HG03432 (cell line): ENCODE measurements around the gene SPG21.
"Not testable (repeated sequence)": the region's sequence is repeated elsewhere in the genome, so short reads cannot be mapped to it uniquely, and the experiment has no call there.

Experiments used
- ATAC-seq: cut with Tn5 transposase; IDR thresholded peaks from one replicate; pipeline ENCODE4 v1.9.1; 2021; ENCODE audit warnings: mild to moderate bottlenecking, moderate library complexity; ENCODE audit not compliant: unreplicated experiment

Gene SPG21

DNA sequence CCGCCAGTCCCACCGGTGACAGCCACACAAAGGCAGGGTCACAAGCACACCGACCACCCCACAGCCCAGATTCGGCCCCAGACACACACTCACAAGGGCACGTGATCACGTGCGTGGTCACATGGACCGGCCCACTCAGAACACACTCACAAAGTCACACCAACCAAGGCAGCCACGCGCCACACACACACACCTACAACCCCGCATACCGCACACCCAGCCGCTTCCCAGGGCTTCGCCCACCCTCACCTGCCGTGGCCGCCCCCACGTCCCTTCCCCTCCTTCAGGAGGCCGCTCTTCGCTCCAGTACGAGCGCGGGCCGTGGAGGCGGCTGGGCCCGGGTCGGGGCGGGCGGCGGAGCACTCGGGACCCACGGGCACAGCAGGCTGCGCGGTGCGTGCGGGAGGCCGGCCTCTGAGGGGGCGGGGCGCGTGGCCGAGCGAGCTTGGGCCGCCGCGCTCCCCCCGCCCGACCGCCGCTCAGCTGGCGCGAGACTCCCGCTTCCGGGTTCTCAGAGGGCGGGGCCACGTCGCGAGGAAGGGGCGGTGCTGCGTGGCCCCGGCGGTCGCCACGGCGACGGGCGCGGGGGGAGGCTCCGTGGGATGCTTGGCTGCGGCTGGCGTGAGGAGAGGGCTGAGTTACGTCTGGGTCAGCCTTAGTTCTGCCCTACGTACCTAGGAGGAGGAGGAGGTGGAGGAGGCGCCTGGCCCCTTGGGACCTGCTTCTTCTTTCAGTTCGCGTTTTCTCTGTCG lies at the start of gene SPG21:
TSS of gene SPG21 (minus strand) at position 499 of the 752 bp plus-strand sequence. CDS start 6,345 bp downstream, outside the sequence.
- ATAC-seq = peak; percentile 93

DNA sequence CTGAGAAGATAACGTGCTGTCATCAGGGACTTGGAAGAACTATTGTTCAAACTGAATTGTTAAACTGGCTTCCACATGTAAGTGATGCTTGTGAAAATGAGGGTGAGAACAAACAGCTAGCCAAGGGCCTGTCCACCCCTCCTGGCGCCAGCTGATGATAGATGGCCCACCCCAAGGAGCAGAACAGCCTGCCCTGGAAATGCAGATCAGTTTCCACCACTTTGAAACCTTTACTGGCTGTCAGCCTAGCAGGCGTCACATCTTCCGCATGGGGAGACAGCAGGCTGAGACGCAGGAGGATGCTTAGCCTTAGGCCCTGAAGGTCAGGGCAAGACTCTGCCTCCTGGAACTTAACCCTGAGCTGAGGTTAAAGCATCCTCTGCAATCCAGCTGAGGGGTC lies 49.1 kb upstream of the SPG21 start:
- no peak for ATAC-seq

DNA sequence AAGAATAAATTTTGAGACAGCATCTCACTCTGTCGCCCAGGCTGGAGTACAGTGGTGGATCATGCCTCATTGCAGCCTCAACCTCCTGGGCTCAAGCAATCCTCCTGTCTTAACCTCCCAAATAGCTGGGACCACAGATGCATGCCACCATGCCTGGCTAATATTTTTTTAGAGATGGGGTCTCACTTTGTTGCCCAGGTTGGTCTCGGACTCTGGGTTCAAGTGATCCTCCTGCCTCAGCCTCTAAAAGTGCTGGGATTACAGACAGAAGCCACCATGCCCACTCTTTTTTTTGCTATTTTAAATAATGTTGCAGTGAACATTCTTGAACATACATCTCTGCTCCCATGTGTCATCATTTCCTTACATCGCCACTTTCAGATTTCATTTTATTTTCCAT lies 48.7 kb upstream of the SPG21 start:
- no peak for ATAC-seq

DNA sequence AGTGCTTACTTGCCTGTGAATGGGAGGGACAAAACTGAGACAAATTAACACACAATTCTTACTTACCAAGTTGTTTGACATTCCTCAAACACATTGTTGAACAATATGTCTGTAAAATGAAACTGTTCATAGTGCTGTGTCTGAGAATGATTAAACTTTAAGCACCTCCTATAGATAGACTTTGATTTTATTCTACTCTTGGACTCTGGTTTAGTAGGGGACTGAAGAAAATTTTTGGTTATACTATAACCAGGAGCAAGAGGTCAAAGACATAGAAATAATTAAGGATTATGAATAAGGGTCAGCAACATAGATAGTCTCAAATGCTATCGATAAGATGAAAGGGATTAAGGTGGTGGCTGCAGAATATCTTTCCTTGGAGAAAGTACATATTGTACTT lies 47.6 kb upstream of the SPG21 start:
- no peak for ATAC-seq

GRCh38 chr15:65034719-65035118 lies 45.0 kb upstream of the SPG21 start:
- ATAC-seq = no peak

DNA sequence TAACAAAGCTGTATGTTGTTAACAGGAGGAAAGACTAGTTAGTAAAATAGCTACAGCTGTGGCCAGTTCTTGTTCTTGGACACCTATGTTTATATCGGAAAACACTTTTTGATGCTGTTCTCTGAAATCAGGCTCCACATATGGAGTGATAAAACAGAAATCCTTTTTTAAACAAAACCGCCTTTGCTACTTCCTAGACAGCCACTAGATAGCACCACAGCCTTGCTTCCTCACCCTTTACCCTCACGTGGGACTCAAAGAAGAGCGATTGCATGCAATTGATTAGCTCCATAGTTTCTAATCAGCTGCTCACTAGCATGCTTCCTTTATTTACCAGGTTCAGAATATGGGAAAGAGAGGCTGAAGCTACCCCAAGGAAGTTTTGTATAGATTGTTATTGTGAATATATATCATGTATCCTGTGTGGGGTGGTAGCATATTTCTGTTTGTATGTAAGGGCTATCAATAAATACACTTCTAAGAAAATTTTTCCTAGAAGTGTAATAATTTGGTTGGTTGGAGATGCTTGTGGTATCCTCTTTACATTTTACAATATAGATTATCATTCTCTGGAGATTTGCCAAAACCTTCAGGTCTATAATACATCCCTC lies 44.0 kb upstream of the SPG21 start:
- ATAC-seq = no peak

DNA sequence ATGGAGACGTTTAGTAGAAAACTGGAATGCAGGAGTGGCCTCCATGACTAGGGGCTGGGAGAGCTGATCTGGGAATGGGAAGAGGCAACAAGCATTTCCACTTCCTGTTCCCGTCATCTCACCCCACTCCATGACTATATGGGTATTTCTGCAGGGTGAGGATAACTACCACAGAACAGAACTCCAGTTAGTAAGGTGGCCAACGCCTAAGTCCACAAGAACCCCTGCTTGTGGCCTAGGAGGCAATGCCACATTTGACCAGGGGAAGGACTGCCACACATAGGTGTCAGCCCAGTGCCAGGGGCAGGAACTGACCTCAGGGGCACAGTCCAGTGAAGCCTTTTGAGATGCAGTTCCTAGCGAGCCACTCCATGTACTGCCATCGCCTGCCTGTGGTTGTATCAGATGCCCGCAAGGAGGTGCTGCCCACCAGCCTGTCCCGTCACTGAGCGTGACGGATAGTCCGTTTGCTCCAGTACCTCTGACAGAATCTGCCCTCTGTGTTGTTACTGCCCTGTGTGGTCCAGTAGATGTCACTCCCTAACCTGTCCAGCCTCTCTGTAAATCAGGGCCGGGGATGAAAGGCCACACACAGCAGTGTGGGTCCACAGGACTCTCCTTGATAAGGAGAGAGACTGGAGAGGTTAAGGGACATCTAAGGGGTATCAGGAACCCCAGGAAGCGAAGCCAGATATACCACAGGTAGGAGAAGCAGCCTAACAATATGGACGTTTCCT lies 43.3 kb upstream of the SPG21 start:
- no peak for ATAC-seq

DNA sequence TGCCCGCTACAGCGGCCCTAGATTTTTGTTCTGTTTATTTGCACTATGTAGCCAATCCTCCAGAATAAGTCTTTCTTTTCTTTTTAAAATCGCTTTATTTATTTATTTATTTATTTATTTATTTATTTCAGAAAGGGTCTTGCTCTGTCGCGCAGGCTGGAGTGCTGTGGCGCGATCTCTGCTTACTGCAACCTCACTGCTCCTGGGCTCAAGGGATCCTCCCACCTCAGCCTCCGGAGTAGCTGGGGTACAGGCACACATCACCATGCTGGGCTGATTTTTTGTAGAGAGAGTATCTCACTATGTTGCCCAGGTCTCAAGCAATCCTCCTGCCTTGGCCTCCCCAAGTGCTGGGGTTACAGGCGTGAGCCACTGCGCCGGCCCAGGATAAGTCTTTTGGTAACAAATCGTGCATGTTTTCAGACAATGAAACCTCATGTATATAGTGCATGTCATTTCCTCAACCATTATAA lies 40.1 kb upstream of the SPG21 start:
- ATAC-seq = no peak

DNA sequence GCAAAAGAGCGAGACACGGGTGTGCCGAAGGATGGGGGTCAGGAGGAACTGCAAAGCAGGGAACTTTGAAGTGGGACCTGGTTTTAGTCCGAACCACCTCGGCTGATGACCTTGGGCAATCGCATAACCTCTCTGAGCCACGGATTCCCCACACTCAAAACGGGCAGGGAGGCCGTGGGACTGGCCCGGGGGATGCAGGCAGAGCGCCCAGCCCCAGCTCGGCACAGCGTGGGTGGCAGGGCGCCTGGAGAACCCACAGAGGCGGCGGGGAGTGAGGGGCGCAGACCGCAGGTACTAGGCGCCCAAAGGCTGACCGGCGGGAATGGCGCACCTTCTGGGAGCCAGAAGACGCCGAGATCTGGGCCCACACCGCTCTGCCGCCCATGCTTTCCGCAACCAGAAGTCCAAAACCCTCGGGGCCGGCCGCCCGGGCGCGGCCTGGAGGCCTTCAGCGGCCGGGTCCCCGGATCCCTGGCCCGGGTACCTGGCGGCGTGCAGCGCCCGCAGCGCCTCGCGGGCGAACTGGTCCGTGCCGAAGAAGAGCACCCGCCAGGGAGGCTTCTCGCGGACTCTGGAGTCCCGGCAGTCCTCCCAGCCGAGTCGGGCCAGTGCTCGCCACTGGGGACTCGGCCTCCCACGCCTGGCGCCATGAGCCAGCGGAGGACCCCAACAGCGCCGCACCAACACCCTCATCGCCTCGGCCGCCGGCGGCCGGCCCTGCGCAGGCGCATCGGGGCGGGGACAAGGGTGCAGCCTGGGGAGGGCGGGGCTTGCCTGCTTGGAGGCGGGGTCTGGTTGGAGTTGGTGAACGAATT lies 39.4 kb upstream of the SPG21 start, which contains the start of gene MTFMT:
TSS of gene MTFMT (minus strand) at position 719 of the 815 bp plus-strand sequence. CDS start at position 693, 26 bp downstream.
- ATAC-seq = peak; percentile 78

DNA sequence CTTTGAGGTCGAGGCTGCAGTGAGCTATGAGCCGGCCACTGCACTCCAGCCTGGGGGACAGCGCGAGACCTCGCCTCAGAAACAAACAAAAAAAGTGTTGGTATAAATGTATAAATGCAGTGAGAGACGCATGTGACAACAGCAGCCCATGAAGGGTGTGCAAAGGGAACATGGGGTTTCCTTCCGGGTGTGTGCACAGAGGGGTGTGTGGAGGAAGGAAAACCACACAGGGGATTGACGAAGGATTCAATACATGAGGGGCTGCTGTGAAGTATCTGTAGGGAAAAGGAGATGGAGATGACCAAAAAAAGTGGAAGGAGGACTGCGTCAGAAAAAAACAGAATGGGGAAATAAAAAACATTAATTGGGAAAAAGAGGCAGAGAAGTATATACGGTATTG lies 38.6 kb upstream of the SPG21 start:
- no peak for ATAC-seq

DNA sequence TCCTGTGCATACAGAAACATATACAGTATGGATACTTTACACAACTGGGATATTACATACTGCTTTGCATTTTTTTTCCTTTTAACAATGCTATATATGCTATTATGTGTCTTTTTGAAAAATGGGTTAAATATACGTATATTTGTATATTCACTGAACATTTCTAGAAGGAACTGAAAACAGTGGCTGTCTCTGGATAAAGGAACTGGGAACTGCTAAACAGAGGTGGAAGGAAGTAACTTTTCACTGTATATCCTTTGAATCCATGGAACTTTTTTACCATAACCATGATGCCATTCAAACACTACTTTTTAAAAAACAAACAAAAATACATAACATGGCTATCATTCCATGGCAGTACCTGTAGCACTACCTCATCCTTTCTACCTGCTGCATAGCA lies 37.9 kb upstream of the SPG21 start:
- no peak for ATAC-seq

- no peak for ATAC-seq
These were observed 37.0 kb upstream of the SPG21 start for GRCh38 chr15:65026756-65027155.

- ATAC-seq = no peak
These were observed 31.8 kb upstream of the SPG21 start for GRCh38 chr15:65021488-65021887.

- ATAC-seq = no peak
These were observed 30.7 kb upstream of the SPG21 start for GRCh38 chr15:65020419-65020818.

GRCh38 chr15:65011198-65011597 lies 21.5 kb upstream of the SPG21 start:
- ATAC-seq = not testable (repeated sequence)

GRCh38 chr15:65008983-65009382 lies 19.3 kb upstream of the SPG21 start:
- no peak for ATAC-seq

GRCh38 chr15:65006876-65007275 lies 17.2 kb upstream of the SPG21 start:
- no peak for ATAC-seq

- ATAC-seq = no peak
These were observed 15.3 kb upstream of the SPG21 start for GRCh38 chr15:65004993-65005392.

- ATAC-seq = no peak
These were observed 8.1 kb upstream of the SPG21 start for GRCh38 chr15:64997745-64998375.

DNA sequence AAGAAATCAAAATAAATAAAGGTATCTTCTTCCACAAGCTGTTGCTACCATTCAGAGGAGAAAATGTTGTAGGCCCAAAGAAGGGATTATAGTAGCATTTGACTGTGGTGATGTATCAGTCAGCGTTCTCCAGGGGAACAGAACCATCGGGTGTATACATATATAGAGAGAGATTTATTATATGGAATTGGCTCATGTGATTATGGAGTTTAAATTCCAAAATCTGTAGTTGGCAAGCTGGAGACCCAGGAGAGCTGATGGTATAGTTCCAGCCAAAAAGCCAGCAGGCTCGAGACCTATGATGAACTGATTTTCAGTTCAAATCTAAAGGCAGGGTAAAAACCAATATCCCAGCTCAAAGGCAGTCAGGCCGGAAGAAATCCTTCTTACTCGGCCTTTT lies 7.4 kb upstream of the SPG21 start:
- no peak for ATAC-seq
